Stimulated activated CD4-positive, alpha-beta T cell treated with anti-CD3 and anti-CD28 coated beads, Interleukin-1b, Interleukin-23, amount 100 ng/mL, for 1 hour (primary cell): ENCODE results near the gene HOXC4.

Experiments
- DNase-seq, 2 donors: peaks; one replicate each; pipeline ENCODE4 v3.0.0-alpha.2; 2020; ENCODE audit warnings: low read depth in 2 of 2

Gene HOXC4

DNA sequence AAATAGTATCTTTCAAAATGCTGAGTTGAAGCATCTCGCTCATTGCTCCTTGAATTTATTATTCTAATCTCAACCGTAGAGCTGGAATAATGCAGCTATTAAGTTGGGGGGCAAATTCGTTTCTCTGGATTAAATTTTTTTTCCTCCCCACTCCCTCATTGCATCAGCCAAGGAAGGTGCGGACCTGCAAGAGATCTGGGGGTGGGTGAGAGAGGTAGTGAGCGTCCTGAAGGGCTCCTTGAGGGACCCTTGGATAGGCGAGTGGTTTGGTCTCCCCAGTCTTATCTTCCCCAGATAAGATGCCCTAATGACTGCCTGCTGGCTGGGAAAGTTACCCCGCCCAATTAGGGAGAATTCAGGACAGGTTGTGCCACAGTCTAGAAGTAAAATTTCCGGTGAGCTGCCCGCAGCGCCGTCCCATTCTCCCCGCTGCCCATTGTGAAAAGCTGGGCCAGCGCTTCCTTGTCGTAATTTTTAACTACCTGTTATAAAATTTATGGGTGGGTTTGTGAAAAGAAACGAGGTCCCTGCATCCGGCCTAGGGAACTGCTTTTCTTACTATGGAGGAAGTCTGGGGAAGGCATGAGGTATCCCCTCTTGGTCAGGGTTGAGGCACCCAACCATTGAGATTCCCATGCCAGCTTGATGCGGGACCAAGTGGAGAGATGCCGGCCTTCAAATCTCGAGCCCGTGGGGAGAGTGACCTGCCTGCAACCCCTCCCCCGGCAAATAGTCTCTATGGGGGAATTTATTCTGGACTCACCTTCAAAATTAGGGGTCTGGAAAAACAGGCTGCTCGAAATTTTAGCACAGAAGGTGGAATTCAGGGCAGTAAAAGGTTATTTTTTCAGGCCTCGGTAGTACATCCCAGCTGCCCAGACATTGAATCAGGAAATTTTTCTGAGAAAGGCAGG is 38.4 kb upstream of the HOXC4 start:
- DNase-seq: no peak

DNA sequence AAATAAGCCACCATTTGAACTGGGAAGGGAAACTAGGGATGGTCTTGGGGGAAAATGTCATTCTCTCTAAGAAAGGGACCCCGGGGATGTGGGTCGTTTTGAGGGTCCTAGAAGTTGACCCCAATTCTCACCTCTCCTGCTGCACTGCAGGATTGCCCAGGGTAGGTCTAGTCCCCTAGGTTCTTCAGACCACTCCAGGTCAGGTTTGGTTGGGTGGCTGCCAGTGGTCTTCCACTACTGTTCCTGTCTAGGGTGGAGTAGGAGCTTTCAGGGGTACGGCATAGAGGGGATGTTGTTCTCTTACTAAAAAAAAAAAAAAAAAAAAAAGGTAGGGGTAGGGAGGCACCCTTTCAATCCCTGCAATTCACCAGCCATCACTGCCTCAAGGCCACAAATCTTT is 37.6 kb upstream of the HOXC4 start:
- DNase-seq: no peak

DNA sequence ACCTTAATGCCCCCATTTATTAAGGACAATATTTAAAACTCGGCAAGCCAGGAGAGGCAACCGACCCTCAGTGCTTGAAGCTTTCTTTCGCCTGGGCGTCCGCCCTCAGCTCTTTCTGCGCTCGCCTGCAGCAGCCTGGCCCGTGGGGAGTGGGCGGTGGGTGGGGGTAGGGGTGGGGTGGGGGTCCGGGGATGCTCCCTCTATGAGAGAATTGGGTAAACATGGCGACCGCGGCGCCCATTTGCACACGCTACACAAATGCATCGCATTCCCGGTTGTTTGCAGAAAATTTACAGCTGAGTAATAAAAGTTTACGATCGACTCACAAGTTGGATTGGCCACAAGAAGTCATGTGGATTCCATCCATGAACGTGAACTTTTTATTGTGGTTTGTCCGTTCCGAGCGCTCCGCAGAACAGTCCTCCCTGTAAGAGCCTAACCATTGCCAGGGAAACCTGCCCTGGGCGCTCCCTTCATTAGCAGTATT is 37.1 kb upstream of the HOXC4 start:
- no peak for DNase-seq

DNA sequence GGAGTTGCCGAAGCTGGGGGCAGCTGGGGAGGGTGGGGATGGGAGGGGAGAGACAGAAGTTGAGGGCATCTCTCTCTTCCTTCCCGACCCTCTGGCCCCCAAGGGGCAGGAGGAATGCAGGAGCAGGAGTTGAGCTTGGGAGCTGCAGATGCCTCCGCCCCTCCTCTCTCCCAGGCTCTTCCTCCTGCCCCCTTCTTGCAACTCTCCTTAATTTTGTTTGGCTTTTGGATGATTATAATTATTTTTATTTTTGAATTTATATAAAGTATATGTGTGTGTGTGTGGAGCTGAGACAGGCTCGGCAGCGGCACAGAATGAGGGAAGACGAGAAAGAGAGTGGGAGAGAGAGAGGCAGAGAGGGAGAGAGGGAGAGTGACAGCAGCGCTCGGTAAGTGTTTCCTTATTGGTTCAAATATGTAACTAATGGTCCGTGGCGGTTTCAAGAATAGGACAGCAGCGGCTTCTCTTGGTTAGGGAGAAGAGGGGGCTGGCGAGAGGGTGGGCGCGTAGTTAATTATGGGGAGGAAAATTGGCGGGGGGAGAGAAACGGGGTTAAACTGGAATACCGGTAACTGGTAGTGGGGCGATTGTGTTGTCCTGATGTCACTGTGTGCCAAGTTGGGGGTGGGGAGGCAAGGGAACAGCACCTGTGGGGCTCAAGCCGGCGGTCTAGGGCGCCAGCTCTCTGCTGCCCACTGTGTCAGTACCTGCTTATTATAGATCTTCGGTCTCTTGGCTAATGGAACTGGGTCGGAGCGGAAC is 36.4 kb upstream of the HOXC4 start:
- DNase-seq: no peak

DNA sequence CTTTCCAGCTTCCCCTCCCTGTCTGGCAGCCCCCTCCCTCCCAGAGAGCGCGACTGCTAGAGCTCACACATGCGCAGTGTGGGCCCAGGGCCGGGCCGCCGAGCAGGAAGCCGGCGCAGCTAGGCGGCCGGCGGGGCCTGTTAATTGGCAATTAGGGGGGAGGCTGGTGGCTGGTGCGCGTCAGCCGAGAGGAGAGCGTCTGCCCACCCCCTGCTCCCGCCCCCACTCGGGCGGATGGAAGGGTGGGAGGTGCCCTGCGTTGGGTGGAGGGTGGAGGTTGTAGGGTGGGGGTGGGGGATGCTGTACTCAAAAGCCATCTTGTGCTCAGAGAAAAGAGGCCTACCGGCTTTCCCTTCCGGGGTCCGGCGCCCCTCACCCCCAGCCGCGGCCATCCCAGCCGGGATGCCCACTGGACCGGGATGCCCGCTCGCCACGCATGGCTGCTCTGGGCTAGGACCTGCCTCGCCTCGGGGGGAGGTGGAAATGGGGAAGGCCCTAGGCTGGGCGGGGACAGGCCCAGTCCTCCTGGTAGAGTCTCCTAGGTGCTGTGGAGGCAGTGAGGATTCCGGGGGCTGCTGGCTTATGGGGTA is 35.7 kb upstream of the HOXC4 start:
- peak in 1 of 2 donors; percentile 47 for DNase-seq

DNA sequence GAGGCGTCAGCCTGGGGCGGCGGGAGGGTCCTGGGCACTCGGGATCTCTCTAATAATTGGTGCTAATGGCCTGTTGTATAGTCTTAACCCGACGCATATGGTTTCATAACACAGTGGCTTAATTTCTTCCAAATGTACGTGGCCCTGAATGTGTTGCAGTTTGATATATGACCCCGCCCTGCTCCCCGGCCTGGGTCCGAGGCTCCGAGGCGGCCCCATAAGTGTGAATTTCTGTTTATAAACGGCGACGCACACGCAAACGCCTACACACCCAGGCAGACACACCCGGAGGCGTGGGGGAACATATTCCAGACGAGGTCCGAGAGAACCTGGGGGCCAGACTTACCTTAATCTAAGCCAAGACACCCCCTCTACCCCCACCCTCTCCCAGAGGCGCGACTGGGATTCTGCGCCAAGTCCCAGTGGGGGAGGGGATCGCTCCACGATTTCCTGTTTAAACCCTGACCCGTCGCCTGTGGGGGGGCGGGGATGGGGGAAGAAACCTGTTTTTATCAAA is 35.1 kb upstream of the HOXC4 start:
- no peak for DNase-seq

DNA sequence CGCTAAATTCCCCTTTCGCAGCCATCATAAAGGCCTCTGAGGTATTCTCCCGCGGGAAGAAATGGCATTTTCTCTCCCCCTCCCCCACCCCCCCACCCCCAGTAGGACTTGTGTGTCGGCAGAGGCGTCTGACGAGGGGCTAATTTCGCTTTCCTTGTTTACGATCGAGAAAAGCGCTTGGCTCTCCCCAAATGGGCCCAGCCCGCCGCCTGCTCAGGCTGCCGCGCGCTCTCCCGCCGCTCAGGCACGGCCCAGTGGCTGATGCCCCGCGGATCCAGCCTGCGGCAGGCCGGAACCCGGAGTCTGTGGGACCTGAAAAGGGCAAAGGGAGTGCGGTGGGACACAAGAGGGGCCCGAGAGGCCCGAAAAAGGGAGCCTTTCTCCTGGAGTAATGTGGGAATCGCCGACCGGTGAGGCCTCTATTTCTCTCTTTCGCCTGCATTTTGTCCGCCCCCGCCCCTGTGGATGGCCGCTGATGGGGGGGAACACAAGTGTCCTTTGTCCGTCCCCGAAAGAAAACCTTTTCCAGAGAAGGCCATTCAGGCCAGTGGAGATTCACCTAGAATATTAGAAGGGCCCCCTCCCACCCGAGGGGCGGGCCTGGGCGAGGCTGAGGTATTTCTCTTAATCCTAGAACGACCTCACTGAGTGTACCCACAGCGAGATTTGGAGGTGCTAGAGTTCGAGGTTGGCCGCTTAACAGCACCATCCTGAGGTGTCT is 34.4 kb upstream of the HOXC4 start:
- no peak for DNase-seq

DNA sequence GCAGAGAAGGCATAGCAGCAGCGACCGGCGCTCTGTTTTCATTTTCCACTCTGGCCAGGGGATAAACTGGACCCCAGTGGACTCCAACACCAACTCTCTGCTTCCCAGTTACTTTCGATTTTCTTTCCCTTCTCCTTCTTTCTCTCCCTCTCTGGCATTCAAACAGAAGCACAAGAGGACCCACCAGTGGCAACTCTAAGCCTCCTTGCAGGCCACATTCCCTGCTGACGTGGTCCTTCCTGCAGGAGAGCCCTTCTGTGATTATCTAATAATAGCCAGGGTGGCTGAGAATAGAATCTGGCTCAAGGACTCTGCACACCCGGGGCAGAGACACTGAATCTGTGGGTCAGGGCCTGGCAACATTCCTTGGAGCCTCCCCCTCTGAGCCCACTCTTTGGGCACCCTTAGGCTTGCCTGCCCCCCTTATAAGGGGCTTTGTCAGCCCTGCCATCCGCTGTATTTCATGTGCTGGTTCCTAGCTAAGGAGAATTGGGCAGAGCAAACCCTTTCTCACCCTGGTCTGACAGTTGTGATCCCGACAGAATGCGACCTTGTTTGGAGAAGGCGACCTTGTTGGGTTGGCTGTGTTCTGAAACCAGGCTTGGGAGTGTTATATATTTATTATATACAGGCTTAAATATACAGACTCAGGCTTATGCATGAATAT is 33.6 kb upstream of the HOXC4 start:
- no peak for DNase-seq

DNA sequence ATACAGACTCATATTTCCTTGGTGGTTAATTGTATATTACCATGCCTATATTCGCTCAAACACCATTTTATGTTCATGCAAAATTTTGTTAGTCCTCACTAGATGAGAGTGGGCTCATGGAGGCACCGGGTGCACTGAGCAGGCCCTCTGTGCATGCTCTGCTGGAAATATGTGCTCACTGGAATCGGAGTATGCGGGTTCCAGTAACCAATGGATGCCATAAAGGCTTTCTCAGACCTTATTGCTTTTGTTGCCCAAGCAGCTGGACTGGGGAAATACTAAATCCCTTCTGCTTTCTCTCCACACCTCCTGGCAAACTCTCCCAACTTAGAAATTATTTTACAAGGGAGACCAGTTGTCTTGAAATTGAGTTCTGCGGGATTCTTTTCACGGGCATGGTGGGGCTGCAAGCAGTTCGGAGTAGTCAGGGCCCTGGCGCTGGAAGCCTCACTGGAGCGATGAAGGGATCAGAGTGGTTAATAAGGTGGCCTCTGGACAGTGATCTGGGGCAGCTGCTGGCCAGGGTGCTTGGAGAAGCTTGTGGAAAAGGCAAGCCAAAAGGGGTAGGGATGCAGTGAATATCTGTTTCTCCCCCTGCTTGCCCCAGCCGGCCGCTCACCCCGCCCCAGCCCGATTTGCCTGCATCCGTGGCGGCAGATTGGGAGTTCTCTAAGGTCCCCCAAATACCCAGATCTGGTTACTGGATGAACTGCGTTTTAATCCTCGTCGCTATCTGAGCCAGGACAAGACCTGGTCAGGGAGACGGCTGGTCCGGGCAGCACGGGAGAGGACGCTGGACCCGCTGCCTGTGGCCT is 32.8 kb upstream of the HOXC4 start:
- no peak for DNase-seq

DNA sequence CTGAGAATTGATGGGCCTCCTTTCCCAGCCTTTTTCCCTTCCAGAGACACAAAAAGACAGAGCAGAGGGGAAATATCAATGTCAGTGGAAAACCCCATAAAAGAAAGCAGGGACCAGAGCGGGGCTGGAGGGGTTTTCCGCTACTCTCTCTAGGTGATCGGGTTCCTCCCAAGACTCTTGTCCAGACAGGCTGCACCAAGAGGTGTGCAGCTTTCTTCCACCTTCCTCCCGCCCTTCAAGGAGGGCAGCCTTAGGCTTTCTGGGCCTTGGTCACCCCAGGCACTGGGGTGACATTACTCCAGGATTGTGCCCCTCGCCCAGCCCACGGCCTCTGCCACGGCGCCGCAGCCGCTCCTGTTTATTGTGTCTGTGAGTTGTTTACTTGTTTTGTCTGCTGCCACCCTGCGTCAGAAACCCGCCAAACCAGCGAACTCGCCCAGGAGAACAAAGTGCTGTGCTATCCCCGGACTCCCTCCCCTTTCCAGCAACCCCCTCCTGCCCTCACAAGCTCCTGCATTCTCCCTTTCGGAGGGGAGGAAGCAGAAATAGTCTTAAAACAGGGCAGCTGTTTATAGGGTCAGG is 32.1 kb upstream of the HOXC4 start:
- no peak for DNase-seq

DNA sequence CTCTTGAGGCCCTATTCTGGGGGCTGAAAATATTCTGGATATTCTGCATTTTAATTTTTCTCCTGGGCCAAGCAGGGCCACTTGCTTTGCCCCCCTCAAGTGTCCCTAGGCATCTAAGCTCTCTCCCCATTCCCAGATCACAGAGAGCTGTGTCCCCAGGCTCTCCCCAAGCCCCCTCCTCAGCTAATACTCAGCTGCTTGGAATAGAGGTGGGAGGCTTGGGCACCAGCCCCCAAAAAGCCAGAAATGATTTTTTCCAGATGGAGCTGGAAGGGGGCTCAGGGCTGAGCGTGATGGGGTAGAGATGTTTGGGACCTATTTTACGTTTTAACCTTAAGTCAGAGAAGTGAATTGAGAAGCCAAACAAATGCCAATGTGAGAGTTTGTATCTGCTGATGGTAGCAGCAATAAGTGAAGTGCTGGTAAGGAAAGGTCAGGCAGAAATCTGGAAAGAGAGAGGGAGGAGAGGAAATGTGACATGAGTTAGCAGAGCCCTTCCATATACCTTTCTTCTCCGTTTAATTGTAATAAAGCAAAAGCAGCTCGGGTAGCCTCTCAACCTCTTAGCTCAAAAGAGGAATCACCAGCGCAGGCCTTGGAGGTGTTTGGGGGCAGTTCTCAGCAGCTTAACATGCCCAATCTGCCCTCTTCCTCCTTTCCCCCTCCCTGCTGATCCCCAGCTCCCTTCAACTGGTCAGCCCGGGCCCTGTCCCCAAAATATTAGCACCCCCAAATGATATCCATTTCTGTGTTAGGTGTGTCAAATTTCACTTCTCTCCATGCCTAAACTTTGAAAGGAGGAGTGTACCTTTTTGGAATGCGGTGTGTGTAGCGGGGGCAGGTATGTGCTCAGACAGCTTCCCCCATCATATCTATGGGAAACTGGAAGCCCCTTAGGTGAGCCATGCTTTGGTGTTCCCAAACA is 30.4 kb upstream of the HOXC4 start:
- no peak for DNase-seq

DNA sequence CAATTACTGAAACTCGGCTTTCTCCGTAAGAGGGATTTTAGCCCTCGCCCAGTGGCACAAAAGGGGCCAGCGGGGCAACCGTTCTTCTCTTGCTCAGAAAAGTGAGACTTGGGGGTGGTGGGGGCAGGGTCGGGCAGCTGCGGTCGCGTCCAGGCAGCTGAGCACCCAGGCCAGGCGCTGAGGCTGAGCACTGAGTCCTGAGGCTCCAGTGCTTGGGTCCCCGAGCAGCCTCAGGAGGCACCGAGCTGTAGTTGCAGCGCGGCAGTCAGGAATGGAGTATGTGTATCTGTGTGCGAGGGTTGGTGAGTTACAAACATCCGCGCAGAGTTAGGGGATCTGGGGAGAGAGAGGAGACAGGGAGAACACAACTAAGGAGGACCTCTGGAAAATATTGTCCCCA is 29.5 kb upstream of the HOXC4 start:
- DNase-seq: no peak

DNA sequence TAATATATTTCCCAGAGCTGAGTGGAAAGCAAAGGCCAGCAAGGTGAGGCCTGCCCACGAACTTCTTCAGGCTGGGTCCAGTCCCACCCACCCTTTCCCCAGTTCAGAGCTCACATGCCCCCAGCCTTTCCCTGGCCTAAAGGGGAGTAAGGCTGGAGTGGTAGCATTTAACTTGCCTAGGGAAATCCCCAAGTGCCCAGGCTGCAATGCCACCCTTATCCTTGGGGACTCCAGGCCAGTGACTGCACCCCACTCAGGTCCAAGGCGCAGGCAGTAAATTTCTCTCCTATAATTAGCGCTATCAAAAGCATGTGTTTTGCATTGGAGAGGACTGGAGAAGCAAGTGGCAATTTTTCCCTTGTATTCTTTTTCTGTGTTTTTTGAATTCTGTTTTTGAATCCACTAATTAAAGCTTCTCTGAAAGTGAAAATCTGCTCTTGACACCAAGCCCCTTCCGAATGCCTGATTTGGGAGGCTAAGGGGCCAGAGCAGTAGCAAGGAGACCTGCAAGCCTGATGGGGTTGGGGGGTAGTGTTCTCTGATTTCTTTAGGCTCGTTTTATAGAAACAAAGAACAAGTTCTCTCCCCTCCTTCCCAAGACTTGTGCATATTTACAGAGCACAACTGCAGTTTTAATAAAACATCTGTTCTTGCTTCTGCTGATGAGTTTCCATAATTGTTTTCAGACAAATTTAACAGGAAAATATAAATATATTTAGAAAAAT is 28.9 kb upstream of the HOXC4 start:
- DNase-seq: no peak

DNA sequence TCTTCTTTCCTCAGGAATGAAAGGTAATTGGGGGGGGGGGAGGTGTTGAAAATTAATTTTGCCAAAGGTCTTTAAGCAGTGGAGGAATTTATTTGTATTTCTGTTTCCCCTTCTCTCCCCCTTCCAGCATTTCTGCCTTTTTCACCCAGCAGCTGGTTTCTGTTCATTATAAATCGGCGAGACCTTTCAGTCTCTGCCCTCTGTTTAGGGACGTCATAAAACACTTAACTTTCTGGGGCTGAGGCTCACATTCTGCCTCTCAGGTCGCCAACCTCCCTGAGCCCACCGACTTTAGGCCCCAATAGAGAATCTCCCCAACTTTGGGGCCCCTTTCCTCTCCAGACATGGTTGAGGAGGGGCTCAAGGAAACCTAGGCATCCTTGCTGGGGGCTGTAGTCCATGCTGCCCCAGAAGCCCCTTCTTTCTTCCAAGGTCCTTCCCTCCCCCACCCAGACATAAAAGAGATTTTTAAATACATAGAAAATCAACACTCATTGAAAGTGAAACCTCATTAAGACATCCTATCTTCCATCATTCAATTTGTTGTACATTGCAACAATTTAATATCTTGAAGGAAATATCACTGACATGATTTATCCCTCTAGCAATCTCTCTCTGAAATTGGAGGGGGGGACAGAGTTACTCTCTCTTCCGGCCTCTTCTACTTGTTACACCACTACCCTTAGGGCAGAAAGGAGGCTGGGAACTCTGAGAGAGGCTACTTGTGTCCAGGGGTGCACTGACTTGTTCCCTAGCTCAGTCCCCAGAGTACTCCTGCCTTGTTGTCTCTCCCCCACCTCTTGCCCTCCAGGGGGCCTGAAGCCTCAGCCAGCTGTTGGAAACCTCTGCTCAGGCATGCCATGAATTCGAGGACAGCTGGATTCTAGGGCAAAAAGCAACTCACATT is 27.9 kb upstream of the HOXC4 start:
- no peak for DNase-seq

DNA sequence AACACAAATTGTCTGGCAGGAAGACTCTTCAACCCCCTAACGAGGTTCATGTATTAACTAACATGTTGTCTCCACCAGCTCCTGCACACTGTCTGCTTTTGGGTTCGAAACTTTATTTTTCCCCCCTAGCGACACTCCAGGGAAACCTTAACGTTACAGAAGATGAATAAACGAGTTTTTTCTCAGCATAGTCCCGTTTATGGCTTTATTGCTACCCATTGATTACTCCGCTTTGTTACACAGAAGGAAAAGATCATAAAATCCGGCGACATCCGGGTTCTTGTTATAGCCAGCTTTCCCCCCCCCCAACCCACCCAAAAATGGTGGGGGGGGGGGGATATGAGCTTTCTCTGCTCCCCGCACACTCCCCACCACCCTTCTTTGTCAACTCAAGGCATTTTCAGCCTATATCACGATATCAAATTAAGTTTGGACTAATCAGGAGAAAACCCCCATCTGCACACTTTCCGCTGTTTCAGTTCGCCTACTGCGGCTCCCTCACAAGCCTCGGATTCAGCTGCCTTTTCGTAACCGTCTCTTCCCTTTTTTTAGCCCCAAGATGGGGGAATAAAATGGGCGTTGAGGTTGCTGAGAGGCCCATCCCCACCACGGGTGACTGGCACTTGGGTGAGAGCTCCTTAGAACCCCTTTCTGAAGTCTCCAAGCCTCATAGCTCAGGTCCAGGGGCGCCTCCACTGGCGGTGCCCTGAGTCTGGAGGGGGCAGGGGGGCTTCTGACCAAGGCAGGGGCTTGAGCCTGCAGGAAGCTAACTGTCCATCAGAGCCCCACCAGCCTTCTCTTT is 26.8 kb upstream of the HOXC4 start:
- no peak for DNase-seq

DNA sequence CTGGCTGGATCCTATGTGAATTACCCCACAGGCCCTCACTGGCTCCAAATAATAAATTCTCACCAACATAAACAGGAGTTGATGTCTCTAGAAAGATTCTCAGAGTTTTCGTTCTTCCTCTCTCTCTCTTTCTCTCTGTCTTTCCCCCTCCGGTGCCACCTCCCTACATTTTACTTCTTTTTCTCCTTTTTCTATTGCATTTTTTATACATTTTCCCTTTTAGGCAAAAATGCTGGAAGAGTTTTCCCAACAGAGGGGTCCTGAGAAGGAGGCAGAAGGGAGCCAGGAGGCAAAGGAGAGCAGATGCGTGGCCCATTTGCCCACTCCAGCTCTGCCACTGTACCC is 26.2 kb upstream of the HOXC4 start:
- DNase-seq: no peak
